Effector CD8-positive, alpha-beta T cell (primary cell): Measurements from ENCODE around the gene NCK1.

Source experiments
- DNase-seq: peaks from one replicate; lab custom pipeline; 2025; lab: John Stamatoyannopoulos, UW

The NCK1 gene

DNA sequence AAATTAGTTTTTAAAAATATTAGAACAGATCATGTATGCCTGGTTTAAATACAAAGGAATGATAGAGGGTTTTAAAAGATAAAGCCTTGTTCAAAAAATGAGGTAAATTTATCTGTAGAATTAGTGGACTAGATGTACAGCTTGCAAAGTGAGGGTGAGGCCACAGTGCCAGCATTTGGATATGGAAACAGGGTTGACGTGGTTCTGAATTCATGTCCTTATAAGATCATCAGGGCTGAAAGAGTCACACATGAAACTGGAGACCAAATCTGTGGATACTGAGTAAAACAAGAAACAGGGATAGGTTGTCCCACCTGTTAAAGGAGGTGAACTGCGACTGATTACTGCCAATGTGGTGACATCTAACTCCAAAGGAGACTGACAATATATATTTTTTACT, 46.3 kb downstream of the NCK1 start:
- no peak for DNase-seq

DNA sequence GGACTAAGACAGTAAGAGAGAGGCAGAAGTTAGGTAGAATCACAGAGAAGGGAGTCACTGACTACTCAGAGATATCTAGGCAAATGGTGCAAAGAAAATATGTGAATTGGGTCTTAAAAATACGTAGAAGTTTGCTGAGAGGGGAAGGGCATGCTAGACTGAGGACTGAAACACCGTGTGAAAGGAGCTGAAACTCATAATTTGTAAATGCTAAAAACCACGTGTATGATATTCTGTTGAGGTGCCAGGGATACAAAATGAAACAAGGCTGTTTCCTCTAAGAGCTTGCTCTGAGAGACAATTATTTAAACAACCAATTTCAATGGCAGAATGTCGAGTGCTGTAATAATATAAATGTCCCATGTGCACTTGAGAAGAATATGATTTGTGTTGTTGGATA, 47.2 kb downstream of the NCK1 start:
- DNase-seq, result no peak

DNA sequence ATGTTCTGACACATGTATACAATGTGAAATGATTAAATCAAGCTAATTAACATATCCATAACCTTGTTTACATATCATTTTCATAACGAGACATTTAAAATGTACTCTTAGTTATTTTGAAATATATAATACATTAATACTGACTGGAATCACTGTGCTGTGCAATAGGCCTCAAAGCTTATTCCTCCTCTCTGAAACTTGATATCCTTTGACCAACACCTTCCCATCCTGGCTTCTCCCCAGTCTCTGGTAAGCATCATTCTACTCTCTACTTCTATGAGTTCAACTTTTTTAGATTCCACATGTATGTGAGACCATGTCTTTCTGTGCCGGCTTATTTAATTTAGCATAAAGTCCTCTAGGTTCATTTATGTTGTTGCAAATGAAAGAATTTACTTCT, 48.7 kb downstream of the NCK1 start:
- DNase-seq, result no peak

DNA sequence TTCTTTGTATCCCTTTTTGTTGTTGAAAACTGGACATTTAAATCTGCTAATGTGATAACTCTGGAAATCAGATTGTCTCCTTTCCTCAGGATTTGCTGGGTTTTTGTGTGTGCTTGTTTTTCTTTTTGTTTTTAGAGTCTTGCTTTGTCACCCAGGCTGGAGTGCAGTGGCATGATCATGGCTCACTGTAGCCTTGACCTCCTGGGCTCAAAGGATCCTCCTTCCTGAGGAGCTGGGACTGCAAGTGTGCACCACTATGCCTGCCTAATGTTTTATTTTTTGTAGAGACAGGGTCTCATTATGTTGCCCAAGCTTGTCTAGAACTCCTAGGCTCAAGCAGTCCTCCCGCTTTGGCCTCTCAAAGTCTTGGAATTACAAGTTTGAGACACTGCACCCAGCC, 51.2 kb downstream of the NCK1 start:
- DNase-seq, result no peak

DNA sequence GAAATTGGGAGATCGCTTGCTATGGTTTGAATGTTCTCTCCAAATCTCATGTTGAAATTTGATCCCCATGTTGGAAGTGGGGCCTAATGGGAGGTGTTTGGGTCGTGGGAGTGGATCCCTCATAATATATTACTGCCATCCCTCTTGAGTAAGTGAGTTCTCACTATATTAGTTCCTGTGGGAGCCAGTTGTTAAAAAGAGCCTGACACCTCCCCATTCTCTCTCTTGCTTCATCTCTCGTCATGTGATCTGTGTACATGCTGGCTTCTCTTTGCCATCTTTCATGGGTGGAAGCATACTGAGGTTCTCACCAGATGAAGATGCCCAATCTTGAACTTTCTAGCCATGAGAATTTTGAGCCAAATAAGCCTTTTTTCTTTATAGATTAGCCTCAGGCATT, 52.7 kb downstream of the NCK1 start:
- no peak for DNase-seq

DNA sequence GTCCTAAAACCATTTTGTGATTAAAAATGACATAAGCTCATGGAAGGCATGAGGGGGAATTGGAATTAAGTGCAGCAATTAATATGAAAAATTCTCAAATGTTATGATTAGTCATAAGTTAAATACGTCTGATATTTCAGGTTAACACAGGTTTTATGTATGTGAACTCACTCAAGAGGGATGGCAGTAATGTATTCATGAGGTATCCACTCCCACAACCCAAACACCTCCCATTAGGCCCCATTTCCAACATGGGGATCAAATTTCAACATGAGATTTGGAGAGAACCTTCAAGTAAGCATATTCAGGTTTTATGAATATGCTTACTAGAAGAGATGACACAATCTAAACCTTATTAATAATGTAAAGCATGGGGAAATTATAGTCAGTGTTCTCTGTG, 54.2 kb downstream of the NCK1 start:
- no peak for DNase-seq

DNA sequence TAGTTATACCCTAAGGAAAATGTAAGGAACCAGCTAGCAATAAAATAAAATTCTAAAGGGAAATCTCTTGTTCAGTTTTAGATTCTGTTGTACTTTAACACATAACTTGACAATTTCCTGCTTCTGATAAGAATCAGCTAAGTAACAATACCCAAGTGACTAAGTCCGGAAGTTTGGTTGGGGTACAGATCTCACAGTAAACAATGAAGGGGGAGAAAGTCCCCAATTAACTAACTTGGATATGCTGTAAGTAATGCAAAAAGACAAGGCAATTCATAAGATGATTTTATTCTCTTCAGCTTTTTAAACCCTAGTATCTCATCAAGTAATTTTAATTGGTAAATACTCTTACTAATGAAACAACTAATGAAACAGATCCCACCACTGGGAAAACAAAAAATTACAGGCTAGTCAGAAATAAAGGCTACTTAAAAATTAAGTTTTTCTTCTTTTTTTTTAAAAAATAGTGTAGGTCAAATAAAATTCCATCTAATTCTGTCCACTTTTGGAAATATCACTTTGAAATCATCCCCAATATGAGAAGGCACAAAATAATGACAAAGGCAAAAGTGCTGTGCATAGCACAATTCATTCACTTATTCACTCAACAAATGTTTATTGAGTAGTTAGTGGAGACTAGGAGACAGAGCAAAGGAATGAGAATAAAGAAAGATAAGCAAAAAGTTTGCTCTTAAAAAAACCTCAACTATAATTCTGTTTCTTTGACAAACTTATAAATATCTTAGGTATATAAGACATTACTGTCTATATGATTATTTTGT, 58.0 kb downstream of the NCK1 start:
- no peak for DNase-seq

DNA sequence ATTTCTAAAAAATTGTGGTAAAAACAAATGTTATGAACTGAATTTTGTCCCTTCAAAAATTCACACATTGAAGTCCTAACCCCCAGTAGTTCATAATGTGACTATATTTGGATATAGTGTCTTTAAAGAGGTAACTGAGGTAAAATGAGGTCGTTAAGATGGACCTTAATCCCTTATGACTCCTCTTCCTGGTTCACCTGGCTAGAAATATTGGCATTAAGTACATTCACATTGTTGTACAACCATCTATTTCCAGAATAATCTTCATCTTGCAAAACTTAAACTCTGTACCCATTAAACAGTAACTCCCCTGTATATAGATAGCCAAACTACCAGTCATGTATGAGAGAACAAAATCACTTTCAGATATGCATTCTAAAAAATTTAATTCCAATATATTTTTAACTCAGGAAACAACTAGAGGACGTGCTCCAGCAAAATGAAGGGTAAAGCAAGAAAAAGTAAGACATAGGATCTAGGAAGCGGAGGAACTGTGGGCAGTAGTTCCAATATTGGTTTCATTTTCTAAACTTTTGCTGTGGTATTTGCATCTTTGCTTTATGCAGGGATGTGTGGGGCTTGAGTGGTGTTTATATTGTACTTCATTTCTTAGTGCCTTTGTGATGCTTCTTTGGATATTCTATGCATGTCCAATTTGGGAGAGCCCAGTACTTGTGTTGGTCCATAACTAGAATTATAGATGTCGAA, 59.0 kb downstream of the NCK1 start:
- DNase-seq, result no peak

DNA sequence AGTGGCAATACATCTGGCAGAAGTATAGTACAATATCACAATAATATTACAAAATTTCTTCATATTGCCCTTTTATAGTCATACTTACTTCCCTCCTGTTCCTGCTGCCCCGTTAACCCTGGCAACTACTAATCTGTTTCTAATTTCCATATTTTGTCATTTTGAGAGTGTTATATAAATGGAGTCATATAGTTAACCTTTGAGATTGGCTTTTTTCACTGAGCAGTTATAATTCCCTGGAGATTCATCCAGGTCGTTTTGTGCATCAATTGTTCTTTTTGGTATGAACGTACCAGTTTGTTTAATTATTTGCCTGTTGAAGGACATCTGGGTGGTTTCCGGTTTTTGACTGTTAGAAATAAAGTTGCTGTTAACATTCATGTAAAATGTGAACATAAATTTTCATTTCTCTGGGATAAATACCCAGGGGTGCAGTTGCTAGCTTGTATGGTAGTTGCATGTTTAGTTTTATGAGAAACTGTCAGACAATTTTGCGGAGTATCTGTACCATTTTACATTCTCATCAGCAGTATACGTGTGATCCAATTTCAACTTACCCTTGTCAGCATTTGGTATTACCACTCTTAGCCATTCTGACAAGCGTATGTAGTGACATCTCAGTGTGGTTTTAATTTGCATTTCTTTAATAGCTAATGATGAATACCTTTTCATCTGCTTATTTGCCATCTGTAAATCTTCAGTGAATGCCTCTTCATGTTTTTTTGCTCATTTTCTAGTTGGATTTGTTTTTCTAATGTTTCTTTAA, 63.6 kb downstream of the NCK1 start:
- no peak for DNase-seq

DNA sequence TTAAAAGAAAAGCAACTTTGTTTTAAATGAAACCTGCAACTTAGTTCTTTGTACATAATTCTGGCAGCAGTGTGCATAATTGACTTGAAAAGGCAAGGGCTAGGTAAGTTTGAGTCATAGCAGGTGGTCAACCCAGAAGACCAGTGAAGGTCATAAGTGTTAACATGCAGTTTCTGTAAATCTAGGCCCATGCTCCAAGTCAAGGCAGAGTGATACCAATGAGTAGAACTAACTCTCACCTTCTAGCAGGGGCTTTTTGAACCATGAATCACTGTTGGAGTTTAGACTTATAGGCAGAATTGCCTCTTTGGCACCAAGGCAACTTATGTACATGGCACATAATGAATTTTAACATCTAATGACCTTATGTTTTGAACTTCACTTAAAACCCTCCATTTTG, 66.2 kb downstream of the NCK1 start:
- no peak for DNase-seq

DNA sequence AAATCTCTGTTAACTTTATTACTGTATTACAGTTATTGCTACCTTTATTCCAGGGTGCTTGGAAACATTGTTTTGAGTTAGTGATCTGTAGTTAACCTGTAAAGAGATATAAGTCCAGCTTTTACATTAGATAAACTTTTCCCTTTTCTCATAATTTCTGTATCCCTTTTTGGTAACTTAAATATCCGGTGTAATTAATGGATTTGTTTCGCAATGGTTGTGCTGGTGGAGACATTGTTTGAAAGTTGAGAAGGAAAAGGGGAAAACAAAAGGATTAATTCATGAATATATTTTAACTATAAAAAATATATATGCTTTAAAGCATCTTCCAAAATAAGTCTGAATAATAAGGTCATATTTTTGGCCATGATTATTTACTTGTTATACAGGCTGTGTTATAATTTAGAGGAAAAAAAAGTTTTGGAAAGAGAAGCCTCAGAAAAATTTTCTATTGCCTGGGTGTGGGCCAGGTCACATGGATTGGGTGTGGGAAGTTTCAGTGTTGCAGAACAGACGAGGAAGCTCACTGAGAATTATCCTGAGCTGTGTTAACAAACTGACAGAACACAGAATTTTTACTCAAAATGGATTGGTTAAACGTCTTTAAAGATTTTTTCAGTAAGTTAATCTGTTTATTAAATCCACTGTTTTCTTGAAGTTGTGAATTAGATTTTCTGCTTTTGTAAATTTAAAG, 68.1 kb downstream of the NCK1 start:
- no peak for DNase-seq

DNA sequence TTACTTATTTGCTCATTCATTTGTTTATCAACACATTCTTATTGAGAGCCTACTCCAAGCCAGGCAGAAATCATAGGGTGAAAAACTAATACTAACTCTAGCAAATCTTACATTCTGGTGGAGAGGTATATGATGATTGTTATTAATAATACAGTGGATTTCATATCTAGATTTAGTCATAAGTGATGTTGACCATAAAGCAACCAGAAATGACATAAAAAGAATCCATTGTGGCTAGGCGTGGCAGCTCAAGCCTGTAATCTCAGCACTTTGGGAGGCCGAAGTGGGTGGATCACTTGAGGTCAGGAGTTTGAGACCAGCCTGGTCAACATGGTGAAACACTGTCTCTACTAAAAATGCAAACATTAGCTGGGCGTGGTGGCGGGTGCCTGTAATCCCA, 69.6 kb downstream of the NCK1 start:
- DNase-seq, result no peak

DNA sequence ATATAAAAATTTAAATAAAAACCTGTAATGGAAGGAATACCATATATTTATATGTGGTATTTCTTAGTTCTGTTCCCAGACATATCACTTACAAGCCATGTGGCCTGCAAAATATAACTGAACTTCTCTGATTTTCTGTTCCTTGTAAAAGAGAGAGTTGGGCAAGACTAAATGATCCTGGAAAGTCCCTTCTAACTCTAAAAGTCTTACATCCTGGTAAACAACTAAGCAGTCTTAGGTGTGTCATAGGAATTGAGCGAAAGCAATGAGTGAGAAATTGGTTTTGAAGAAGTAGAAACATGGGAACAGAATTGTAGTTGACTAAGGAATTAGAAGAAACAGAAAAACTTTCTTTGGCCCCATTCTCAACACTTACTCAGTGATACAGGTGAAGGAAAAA, 70.5 kb downstream of the NCK1 start:
- no peak for DNase-seq

DNA sequence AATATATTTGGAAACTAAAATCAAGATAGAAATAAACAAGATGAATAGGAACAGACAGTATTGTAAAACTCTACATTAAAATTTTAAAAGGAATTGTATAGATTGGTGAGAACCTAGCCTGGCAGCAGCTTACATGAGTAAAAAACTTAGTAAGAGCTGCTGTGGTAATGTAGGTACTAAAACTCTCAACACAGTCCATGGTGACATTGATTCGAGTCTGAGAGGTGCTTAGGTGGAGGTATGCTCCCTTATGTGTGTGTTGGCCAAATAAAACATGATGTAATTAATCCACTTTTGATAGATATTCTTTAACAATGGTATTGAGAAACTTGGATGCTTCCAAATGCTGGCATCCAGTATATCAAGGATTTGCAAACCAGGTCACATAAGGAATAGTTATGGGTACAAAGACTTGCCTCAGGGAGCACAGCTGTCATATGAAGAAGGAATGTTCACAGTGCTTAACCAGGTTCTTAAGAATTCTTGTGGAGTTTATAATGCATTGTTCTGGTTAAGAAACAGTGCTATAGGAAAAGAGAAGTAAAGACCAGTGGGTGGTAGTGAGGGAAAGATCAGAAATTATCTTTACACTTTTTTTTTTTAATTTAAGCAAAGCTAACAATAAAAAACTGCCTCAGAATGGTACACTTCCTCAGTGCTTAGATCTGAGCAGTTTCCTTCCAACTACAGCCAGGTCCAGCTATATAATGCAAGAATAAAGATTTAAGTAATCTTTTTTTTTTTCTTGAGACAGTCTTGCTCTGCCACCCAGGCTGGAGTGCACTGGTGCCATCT, 71.2 kb downstream of the NCK1 start:
- no peak for DNase-seq

DNA sequence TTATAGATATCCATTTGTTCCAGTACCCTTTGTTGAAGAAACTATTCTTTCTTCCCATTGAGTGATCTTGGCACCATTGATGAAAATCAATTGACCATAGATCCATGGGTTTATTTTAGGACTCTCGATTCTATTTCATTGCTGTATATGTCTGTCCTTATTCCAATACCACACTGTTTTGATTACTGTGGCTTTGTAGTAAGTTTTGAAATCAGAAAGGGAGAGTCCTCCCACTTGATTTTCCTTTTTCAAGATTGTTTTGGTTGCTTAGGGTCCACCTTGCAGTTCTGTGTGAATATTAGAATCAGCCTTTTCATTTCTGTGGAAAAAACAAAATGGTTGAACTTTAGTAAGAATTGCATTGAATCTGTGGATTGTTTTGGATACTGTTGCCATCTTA, 75.2 kb downstream of the NCK1 start:
- no peak for DNase-seq

DNA sequence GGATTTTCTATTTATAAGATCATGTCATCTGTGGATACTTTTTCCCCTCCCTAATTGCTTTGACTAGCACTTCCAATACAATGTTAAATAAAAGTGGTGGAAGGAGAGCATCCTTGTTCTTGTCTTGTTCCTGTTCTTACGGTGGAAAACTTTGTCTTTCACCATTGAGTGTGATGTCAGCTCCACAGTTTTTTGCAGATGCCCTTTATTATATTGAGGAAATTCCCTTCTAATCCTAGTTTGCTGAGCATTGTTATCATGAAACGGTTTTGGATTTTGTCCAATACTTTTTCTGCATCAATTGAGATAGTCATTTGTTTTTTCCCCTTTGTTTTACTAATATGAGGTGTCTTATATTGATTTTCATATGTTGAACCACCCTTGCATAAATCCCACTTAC, 75.8 kb downstream of the NCK1 start:
- DNase-seq, result no peak

DNA sequence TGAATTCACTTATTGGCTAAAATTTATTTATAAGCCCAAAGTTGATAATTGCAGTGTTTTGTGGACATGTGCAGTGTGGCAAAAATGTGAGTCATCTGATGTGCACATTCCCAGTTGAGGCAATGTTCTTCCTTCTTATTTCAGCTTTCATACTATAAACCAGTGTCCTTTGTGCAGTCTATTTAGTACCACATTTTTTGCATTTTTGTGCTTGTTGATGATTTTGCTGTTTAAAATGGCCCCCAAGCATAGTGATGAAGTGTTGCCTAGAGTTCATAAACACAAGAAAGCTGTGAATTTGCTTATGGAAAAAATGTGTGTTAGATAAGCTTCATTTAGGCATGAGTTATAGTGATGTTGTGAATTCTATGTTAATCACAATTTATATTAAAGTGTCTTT, 76.3 kb downstream of the NCK1 start:
- DNase-seq, result no peak

DNA sequence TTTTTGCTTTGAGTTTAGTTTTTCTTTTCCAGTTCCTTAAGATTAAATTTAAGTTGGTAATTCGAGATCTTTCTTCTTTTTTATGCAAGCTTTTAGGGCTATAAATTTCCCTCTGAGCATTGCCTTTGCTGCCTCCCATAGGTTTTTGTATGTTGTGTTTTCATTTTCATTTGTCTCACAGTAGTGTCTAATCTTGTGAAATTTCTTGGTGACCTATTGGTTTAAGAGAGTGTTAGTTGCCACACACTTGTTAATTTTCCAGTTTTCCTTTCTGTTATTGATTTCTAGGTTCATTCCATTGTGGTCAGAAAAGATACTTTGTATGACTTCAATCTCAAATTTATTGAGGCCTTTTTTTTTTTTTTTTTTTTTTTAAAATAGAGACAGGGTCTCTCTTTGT, 77.5 kb downstream of the NCK1 start:
- no peak for DNase-seq

DNA sequence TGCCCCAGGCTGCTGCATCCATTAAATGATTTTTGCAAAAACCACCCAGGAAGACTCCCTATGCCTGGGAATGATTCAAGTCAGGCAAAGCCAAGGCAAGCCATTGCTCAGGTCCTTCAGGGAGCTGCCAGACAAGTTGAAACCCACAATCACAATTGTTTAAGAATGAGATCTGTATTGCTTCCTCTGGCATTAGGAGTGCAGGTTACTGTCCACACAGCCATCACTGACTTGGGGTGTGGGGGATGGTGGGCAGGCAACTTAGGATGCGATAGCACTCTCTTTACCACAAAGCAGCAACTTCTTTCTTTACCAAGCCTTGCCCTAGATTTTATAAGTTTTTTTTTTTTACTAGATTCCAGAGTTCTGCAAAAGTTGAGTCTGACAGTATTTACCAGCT, 80.8 kb downstream of the NCK1 start:
- DNase-seq, result no peak

DNA sequence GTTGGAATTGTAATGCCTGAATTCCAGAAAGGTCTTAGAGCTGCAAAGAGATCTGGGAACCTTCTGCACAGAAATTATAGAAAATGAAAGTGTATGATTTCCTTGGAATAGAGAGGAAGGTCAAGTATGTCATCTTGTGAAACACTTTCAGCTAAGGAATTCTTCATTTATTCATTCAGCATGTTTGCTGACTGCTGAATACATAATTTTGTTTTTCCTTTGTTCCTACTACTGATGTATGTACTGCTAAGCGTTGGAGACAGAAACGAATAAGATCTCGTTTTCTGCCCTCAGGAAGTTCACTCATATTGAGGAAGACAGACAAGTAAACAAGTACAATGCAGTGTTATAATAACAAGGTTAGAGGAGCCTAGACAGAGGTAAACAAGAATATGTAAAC, 81.4 kb downstream of the NCK1 start:
- no peak for DNase-seq

DNA sequence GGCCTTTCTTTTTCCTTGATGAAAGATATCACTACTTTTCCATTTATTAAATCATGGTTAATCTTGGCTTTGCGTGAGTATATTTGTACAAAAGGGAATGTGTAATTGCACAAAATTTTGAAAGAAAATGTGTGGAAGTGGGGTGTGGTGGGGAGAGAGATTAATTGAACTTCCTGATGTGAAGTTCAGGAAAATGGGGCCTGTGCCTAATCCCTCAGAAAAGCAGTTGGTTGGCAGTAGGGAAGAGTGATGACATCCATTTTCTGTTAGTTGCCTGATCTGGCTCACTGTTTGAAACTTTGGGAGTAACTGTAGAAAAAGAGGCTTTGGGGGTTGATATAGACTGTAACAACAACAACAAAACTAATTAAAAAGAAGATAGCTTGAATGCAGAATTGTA, 85.0 kb downstream of the NCK1 start:
- no peak for DNase-seq

DNA sequence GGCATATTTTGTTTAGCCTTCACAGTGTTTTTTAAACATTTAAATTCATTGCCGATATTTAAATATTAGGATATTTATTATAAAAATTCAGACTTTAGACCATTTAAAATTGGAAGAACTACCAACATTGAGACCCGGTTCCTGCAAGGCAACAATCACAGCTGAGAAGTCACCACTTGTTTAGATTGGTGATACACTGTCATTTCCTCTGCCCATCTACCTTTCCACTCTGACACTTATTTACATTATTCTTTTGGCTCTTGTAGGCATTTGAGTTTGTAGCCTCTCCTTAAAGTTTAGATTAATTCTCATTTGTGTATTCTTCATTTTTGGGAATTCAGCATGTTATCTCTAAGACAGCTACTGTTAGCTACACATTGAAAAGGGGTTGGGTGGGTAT, 85.5 kb downstream of the NCK1 start:
- no peak for DNase-seq
